Endometrium (tissue), 2 donors: ENCODE results near the gene CDK14.
"Not testable (repeated sequence)": the region's sequence is repeated elsewhere in the genome, so short reads cannot be mapped to it uniquely, and the experiment has no call there.

Source experiments
- FAIRE-seq: peaks from 2 replicates; lab custom pipeline; 2012; peaks lifted over from hg19 to GRCh38; lab: Jason Lieb, UNC
- donor health status: control.
- donor health status: control.

The CDK14 gene

GRCh38 chr7:90794234-90794633, 198.1 kb downstream of the CDK14 start:
- not testable (repeated sequence) for FAIRE-seq

DNA sequence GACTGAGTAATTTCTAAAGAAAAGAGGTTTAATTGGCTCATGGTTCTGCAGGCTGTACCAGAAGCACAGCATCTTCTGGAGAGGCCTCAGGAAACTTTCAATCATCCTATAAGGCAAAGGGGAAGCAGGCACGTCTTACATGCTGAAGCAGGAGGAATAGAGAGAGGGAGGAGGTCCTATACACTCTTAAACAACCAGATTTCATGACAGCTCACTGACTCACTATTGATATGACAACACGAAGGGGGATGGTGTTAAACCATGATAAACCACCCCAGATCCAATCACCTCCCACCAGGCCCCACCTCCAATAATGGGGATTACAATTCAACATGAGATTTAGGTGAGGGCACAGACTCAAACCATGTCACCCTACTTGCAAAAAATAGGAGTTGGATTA, 201.5 kb downstream of the CDK14 start:
- FAIRE-seq, result no peak

- no peak for FAIRE-seq
These were observed 208.2 kb downstream of the CDK14 start for GRCh38 chr7:90804370-90804769.

DNA sequence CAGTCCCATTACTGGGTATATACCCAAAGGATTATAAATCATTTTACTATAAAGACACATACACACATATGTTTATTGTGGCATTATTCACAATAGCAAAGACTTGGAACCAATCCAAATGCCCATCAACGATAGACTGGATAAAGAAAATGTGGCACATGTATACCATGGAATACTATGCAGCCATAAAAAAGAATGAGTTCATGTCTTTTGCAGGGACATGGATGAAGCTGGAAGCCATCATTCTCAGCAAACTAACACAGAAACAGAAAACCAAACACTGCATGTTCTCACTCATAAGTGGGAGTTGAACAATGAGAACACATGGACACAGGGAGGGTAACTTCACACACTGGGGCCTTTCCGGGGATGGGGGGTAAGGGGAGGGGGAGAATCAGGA, 219.4 kb downstream of the CDK14 start:
- FAIRE-seq, result not testable (repeated sequence)

- no peak for FAIRE-seq
These were observed 220.5 kb downstream of the CDK14 start for GRCh38 chr7:90816511-90817142.

DNA sequence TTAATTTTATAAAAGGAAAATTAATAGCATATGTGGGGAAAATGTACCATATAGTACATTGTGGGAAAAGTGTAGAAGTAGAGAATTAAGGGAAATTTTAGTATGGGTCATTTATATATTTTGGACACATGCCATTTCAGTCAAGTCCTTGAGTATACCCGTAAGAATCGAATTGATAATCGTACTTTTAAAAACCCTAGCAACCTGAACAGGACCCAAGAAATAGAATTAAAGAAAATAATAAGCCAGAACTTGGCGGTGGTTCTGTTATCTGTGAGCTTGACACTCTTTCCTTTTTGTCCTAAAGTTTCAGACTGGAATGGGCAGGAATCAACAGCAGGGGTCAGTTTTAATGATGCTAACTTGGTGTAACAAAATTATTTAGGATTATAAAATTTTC, 221.0 kb downstream of the CDK14 start:
- no peak for FAIRE-seq

DNA sequence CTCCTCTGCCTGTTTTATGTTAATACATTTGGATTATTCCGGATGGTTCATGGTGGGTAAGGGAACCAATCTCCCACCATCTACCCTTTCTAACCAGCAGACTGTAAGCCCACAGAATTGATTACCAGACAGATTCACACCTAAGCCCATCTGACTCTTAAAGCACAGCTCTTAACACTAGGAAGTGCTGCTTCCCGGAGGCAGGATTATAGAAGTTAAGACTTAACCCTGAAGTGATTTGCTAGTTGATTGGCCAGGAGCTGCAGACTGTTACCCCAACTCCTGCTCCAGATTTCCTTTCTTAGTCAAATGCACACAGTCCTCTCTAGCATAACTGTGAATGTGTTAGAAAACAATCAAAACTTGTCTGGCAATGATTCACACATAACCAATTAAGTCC, 221.7 kb downstream of the CDK14 start:
- no peak for FAIRE-seq

GRCh38 chr7:90818341-90818740, 222.2 kb downstream of the CDK14 start:
- no peak for FAIRE-seq

DNA sequence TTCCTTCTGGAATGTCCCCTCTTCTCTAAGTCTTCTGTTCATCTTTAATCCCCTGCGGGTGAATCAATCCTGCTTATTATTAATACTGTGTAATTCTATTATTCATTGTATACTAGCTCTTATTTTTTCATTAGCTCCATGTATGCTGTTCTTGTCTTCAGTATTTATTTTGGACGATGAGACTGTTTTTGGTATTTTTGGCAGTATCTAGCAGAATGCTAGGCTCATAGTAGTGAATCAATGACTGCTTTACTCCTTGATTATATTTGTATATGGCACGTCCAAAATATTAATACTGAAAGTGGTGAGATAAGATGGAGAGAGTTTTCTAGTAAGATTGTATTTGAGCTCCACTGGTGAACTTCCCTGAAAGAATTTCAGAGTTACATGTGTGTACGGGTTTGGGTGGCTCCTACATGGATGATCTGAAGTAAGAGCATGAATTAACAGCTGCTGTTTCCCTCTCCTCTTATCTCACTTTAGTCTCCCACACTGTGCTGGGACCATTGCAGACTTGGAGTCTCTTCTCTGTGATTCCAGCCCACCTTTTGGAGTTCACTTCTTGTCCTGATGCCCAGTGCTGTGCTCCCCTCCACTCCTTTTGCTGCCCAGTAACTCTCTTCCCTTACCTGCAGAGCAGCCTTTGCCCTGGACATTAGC, 226.0 kb downstream of the CDK14 start:
- FAIRE-seq, result no peak

- FAIRE-seq, result no peak
These were observed 228.5 kb downstream of the CDK14 start for GRCh38 chr7:90824386-90825307.

DNA sequence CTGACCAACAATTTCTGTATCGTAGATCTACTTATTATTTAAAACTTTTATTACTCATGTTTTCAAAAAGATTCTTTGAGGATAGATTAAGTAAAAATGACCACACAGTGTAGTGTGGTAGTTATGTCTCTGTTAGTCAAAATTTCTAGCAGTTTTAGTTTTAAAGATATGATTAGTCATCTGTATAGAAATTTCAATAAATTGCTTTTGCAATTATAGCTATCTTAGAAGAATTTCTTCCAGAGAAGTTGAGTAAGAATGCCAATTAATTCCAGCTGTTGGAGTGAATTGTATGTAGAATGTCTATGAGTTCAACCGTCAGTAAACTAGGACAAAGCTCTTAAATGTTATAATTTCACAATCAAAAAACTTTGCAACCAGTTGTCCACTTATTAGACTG, 229.7 kb downstream of the CDK14 start:
- FAIRE-seq, result peak; percentile 78

DNA sequence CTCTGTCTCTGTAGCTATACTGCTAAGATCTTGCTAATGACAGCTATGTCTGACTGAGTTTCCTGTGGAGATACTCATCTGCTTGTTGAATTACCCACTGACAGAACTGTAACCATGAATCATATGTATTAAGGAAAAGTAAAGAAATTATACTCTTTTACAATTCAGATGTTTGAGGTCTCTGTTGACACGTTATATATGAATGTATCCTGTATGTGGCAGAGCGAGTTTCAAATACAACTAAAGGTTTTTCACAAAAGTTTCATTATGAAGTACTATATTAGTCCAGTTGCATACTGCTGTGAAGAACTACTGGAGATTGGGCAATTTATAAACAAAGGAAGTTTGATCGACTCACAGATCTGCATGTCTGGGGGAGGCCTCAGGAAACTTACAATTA, 232.5 kb downstream of the CDK14 start:
- no peak for FAIRE-seq

DNA sequence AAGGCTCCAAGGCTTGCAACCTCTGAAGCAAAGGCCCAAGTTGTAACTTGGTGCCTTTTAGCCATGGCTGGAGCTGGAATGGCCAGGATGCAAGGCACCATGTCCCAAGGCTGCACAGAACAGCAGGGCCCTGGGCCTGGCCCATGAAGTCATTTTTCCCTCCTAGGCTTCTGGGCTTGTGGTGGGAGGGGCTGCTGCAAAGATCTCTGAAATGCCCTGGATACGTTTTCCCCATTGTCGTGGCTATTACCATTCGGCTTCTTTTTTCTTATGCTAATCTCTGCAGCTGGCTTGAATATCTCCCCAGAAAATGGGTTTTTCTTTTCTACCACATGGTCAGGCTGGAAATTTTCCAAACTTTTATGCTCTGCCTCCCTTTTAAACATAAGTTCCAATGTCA, 234.2 kb downstream of the CDK14 start:
- no peak for FAIRE-seq

DNA sequence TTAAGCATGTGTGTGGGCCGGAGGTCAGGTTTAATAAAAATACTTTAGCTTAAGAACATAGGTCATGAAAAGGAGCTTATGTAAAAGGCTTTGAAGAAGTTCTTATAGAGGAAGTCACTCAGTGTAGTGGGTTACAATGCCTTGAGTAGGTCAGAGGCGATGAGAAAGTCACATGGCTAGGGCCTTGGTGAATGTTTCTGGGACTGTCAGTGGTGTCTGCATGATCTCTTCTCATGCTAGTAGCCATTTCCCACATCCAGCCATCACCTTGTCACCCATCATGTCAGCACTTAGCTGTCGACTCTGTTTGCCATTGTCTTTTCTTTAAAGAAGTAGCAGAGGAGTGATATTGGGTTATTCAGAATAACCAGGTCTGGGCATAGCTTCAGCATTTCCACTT, 236.6 kb downstream of the CDK14 start:
- no peak for FAIRE-seq

GRCh38 chr7:90833443-90833842, 237.3 kb downstream of the CDK14 start:
- no peak for FAIRE-seq

GRCh38 chr7:90834771-90835170, 238.7 kb downstream of the CDK14 start:
- FAIRE-seq, result no peak

GRCh38 chr7:90835861-90836260, 239.7 kb downstream of the CDK14 start:
- FAIRE-seq, result no peak

DNA sequence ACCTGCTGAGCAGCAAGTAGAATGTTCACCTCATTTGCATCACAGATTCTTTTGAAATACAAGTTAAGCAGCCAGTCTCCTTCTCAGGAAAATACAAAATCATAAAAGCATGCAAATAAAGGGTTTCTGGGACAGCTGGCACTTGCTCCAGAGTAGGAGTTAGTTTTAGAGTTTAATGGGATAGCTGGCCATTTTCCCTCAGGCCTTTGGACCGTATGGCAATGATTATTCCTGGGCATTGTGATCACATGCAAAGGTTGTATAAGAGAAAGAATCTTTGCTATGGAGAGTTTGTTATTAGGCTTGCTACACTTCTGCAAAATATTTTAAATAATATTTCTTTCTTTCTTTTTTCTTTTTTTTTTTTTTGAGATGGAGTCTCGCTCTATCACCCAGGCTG, 240.8 kb downstream of the CDK14 start:
- no peak for FAIRE-seq

- FAIRE-seq, result no peak
These were observed 242.7 kb downstream of the CDK14 start for GRCh38 chr7:90838799-90839198.

GRCh38 chr7:90839316-90839715, 243.2 kb downstream of the CDK14 start:
- FAIRE-seq, result no peak

GRCh38 chr7:90839727-90840291, 243.7 kb downstream of the CDK14 start:
- no peak for FAIRE-seq

DNA sequence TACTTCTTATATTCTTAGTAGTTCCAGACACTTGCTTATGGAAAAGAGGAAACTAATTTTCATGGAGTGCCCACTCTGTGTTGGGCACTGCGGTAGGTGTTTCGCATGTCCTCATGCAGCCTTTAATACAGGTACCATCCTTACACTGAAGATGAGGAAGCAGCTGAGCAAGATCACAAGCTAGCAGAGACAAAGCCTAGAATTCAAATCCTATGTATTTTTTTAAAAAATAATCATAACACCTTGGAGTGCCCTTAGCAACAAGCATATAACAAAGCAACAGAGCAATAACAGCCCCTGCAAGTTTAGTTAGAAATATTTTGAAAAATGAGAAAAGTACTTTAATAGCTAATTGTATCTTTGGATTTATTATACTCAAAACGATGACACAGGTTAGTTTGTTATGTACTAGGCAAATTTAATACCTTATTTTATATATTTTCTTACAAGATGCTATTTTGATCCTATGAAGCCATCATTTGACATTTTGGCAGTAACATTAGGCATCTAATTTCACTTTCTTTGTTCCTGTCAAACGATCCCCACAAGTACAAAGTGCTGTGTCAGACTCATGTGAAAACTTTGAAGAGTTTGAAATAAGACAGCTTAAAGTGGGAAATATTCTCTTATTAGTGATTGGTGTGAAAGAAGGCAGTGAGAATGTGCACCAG, 245.8 kb downstream of the CDK14 start:
- no peak for FAIRE-seq
